Measurements from ENCODE around the gene MTCH2.

Gene MTCH2

GRCh38 chr11:47592251-47592650, 50.1 kb downstream of the MTCH2 start:
- in situ Hi-C loops (cut with MboI; ENCODE audit: low sequenced_read_pairs), result no loop called here

GRCh38 chr11:47591764-47592163, 50.6 kb downstream of the MTCH2 start:
- in situ Hi-C loops (cut with MboI; ENCODE audit: low sequenced_read_pairs), result no loop called here

- in situ Hi-C loops (cut with MboI; ENCODE audit: low sequenced_read_pairs), result no loop called here
These were observed 52.1 kb downstream of the MTCH2 start for GRCh38 chr11:47589977-47590861.

GRCh38 chr11:47589584-47589976, 52.8 kb downstream of the MTCH2 start:
- in situ Hi-C loops (cut with MboI; ENCODE audit: low sequenced_read_pairs), result no loop called here

GRCh38 chr11:47589118-47589517, 53.2 kb downstream of the MTCH2 start:
- in situ Hi-C loops (cut with MboI; ENCODE audit: low sequenced_read_pairs), result no loop called here

- in situ Hi-C loops (cut with MboI; ENCODE audit: low sequenced_read_pairs), result no loop called here
These were observed 54.5 kb downstream of the MTCH2 start for GRCh38 chr11:47587723-47588326.

- in situ Hi-C loops (cut with MboI; ENCODE audit: low sequenced_read_pairs), result no loop called here
These were observed 55.2 kb downstream of the MTCH2 start for GRCh38 chr11:47587039-47587716.

- in situ Hi-C loops (cut with MboI; ENCODE audit: low sequenced_read_pairs), result no loop called here
These were observed 56.1 kb downstream of the MTCH2 start, which contains the start of gene FAM180B for GRCh38 chr11:47586098-47586855. Gene FAM180B (plus strand): TSS chr11:47586678. CDS start chr11:47586769, 91 bp downstream.

GRCh38 chr11:47583844-47584243, 58.5 kb downstream of the MTCH2 start:
- in situ Hi-C loops (cut with MboI; ENCODE audit: low sequenced_read_pairs), result no loop called here

- in situ Hi-C loops (cut with MboI; ENCODE audit: low sequenced_read_pairs), result no loop called here
These were observed 63.5 kb downstream of the MTCH2 start, which contains the start of the genes KBTBD4 and NDUFS3 for GRCh38 chr11:47578524-47579494. Gene KBTBD4 (minus strand): TSS chr11:47578970. CDS start chr11:47578951, 19 bp downstream. Gene NDUFS3 (plus strand): TSS chr11:47579074. CDS start chr11:47579092, 18 bp downstream.

GRCh38 chr11:47577460-47578041, 64.8 kb downstream of the MTCH2 start:
- in situ Hi-C loops (cut with MboI; ENCODE audit: low sequenced_read_pairs), result no loop called here

- in situ Hi-C loops (cut with MboI; ENCODE audit: low sequenced_read_pairs), result no loop called here
These were observed 69.0 kb downstream of the MTCH2 start for GRCh38 chr11:47573321-47573720.

GRCh38 chr11:47572715-47573255, 69.6 kb downstream of the MTCH2 start:
- in situ Hi-C loops (cut with MboI; ENCODE audit: low sequenced_read_pairs), result no loop called here

- in situ Hi-C loops (cut with MboI; ENCODE audit: low sequenced_read_pairs), result no loop called here
These were observed 70.5 kb downstream of the MTCH2 start for GRCh38 chr11:47571895-47572294.

GRCh38 chr11:47571357-47571729, 71.0 kb downstream of the MTCH2 start:
- in situ Hi-C loops (cut with MboI; ENCODE audit: low sequenced_read_pairs), result no loop called here

GRCh38 chr11:47570651-47571356, 71.6 kb downstream of the MTCH2 start:
- in situ Hi-C loops (cut with MboI; ENCODE audit: low sequenced_read_pairs), result no loop called here

- in situ Hi-C loops (cut with MboI; ENCODE audit: low sequenced_read_pairs), result no loop called here
These were observed 72.7 kb downstream of the MTCH2 start for GRCh38 chr11:47569646-47570045.

Measured in HL-60/S4 (cell line).